A549 (cell line): ENCODE results near the gene CTXN1.

ENCODE experiments used
- BHLHE40 ChIP-seq: IDR thresholded peaks from 2 replicates; pipeline ENCODE4 v1.6.1; 2012; ENCODE audit warnings: low read depth, low read length, inconsistent platforms
- CHD4 ChIP-seq: fragments of 200-600 bp; sonication (generic); IDR thresholded peaks from 2 replicates; pipeline ENCODE4 v1.6.1; 2016; ENCODE audit warnings: antibody characterized with exemption, mild to moderate bottlenecking, borderline replicate concordance
- FOSB ChIP-seq: fragments of 250-450 bp; sonication (Bioruptor Pico); IDR thresholded peaks from 2 replicates; pipeline ENCODE4 v1.5.0; 2020; ENCODE audit warnings: mild to moderate bottlenecking, moderate library complexity
- FOSL2 ChIP-seq, 2 experiments: fragments of 450-650 bp in 1 of 2; fragments of >200 bp in 1 of 2; sonication (Bioruptor Twin) in 1 of 2; formaldehyde crosslinking; IDR thresholded peaks; 2 replicates each; pipeline versions ENCODE4 v1.5.0 to v1.6.1; 2016 to 2020; ENCODE audit warnings: mild to moderate bottlenecking in 1 of 2, moderate library complexity in 1 of 2
- HDAC2 ChIP-seq: fragments of 200-600 bp; sonication (generic); IDR thresholded peaks from 2 replicates; pipeline ENCODE4 v1.6.1; 2016
- MAZ ChIP-seq: fragments of 150-350 bp; IDR thresholded peaks from 2 replicates; pipeline ENCODE4 v1.6.1; 2014; ENCODE audit warnings: antibody characterized with exemption, low read depth, low read length, borderline replicate concordance
- POLR2A ChIP-seq: IDR thresholded peaks from 2 replicates; pipeline ENCODE4 v1.6.1; 2012; ENCODE audit warnings: mild to moderate bottlenecking, low read length
- TF ChIP-seq, protein P1 (sequence below): fragments of >200 bp; sonication (Bioruptor Twin); formaldehyde crosslinking; IDR thresholded peaks from 3 replicates; pipeline ENCODE4 v1.5.1; 2016
- TF ChIP-seq, protein P2 (sequence below): fragments of 200-600 bp; sonication (generic); IDR thresholded peaks from 2 replicates; pipeline ENCODE4 v1.6.1; 2016; ENCODE audit warnings: antibody characterized with exemption, mild to moderate bottlenecking, moderate library complexity

GRCh38 chr19:7933411-7933810 lies 7.5 kb upstream of the CTXN1 start:
- no peak for TF ChIP-seq POLR2A
- TF ChIP-seq MAZ: no peak
- TF ChIP-seq, protein P1, sequence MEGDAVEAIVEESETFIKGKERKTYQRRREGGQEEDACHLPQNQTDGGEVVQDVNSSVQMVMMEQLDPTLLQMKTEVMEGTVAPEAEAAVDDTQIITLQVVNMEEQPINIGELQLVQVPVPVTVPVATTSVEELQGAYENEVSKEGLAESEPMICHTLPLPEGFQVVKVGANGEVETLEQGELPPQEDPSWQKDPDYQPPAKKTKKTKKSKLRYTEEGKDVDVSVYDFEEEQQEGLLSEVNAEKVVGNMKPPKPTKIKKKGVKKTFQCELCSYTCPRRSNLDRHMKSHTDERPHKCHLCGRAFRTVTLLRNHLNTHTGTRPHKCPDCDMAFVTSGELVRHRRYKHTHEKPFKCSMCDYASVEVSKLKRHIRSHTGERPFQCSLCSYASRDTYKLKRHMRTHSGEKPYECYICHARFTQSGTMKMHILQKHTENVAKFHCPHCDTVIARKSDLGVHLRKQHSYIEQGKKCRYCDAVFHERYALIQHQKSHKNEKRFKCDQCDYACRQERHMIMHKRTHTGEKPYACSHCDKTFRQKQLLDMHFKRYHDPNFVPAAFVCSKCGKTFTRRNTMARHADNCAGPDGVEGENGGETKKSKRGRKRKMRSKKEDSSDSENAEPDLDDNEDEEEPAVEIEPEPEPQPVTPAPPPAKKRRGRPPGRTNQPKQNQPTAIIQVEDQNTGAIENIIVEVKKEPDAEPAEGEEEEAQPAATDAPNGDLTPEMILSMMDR: no peak
- TF ChIP-seq HDAC2: no peak
- TF ChIP-seq BHLHE40: no peak
- TF ChIP-seq, protein P2, sequence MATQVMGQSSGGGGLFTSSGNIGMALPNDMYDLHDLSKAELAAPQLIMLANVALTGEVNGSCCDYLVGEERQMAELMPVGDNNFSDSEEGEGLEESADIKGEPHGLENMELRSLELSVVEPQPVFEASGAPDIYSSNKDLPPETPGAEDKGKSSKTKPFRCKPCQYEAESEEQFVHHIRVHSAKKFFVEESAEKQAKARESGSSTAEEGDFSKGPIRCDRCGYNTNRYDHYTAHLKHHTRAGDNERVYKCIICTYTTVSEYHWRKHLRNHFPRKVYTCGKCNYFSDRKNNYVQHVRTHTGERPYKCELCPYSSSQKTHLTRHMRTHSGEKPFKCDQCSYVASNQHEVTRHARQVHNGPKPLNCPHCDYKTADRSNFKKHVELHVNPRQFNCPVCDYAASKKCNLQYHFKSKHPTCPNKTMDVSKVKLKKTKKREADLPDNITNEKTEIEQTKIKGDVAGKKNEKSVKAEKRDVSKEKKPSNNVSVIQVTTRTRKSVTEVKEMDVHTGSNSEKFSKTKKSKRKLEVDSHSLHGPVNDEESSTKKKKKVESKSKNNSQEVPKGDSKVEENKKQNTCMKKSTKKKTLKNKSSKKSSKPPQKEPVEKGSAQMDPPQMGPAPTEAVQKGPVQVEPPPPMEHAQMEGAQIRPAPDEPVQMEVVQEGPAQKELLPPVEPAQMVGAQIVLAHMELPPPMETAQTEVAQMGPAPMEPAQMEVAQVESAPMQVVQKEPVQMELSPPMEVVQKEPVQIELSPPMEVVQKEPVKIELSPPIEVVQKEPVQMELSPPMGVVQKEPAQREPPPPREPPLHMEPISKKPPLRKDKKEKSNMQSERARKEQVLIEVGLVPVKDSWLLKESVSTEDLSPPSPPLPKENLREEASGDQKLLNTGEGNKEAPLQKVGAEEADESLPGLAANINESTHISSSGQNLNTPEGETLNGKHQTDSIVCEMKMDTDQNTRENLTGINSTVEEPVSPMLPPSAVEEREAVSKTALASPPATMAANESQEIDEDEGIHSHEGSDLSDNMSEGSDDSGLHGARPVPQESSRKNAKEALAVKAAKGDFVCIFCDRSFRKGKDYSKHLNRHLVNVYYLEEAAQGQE: no peak
- no peak for TF ChIP-seq FOSL2 (IDR thresholded peaks at IDR 0.05)
- no peak for TF ChIP-seq FOSL2 (CRISPR knock-in tag; IDR thresholded peaks at IDR 0.05)
- no peak for TF ChIP-seq CHD4
- TF ChIP-seq FOSB (CRISPR knock-in tag): no peak
